Keratinocyte (primary cell): ENCODE measurements around the gene NXN.

Source experiments
- EZH2 ChIP-seq: IDR thresholded peaks from one replicate; pipeline ENCODE4 v1.6.1; 2012; ENCODE audit warnings: inconsistent platforms, mild to moderate bottlenecking, low read length, moderate library complexity
- TF ChIP-seq, protein P1 (sequence below), 3 experiments: IDR thresholded peaks in 1 of 3; conservative IDR thresholded peaks in 1 of 3; optimal IDR thresholded peaks in 1 of 3; 2 replicates in 2 of 3; 3 replicates in 1 of 3; pipeline versions ENCODE3 to v1.5.1; 2011; ENCODE audit warnings: low read length in 3 of 3, mild to moderate bottlenecking in 3 of 3, moderate library complexity in 2 of 3, control low read depth in 1 of 3, inconsistent platforms in 1 of 3; ENCODE audit not compliant: insufficient read depth in 2 of 3; ENCODE audit errors: extremely low read depth in 1 of 3

DNA sequence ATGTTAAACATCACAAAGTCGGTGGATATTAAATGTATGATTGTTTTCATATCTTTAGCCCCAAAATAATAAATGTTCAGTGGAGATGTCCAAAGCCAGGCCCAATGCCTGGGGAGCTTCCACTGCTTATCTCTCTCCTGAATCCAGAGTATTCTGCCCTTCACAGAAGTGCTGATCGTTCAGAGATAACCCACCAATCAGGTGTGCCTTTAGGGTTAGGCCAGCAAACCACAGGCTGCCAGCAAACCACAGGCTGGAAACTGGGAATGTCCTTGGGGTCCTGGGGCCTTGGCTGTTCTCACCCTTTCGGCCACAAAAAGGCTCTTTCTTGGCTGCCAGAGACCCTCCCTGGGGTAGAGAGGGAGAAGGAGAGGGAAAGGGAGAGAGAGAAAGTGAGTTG lies 33.9 kb downstream of the NXN start:
- TF ChIP-seq, protein P1, sequence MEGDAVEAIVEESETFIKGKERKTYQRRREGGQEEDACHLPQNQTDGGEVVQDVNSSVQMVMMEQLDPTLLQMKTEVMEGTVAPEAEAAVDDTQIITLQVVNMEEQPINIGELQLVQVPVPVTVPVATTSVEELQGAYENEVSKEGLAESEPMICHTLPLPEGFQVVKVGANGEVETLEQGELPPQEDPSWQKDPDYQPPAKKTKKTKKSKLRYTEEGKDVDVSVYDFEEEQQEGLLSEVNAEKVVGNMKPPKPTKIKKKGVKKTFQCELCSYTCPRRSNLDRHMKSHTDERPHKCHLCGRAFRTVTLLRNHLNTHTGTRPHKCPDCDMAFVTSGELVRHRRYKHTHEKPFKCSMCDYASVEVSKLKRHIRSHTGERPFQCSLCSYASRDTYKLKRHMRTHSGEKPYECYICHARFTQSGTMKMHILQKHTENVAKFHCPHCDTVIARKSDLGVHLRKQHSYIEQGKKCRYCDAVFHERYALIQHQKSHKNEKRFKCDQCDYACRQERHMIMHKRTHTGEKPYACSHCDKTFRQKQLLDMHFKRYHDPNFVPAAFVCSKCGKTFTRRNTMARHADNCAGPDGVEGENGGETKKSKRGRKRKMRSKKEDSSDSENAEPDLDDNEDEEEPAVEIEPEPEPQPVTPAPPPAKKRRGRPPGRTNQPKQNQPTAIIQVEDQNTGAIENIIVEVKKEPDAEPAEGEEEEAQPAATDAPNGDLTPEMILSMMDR (optimal IDR thresholded peaks at IDR 0.05 in 1 of 3, IDR thresholded peaks at IDR 0.05 in 1 of 3, conservative IDR thresholded peaks at IDR 0.05 in 1 of 3; ENCODE audit: extremely low read depth in 1 of 3, insufficient read depth in 2 of 3, low read length in 3 of 3): no peak
- no peak for TF ChIP-seq EZH2
